GM23338 (cell line): ENCODE measurements around the gene SLC12A5. TPM values are rescaled to one million over a fixed set of nuclear protein-coding genes. Genes with fewer than 3 reads are reported as not detected.
A peak's percentile ranks its signal among the peaks of the same experiment; 100 is the strongest.

Source experiments
- ATAC-seq: fragments of 200-7000 bp; cut with Tn5 transposase; 3 replicates; pipeline ENCODE4 v1.9.1; 2020
- DNase-seq: peaks from one replicate; pipeline ENCODE4 v3.0.0-alpha.2; 2015; ENCODE audit warnings: low spot score
- H2AFZ ChIP-seq: fragments of 200-600 bp; sonication (generic); 2 replicates; pipeline ENCODE4 v1.8.0; 2016; ENCODE audit warnings: antibody characterized with exemption, mild to moderate bottlenecking, moderate library complexity
- H3F3A ChIP-seq: fragments of 200-600 bp; sonication (generic); replicated peaks from 2 replicates; pipeline ENCODE4 v1.8.0; 2017; ENCODE audit warnings: antibody characterized with exemption, mixed run types, low read depth
- H3K27ac ChIP-seq: fragments of 200-600 bp; sonication (generic); 2 replicates; pipeline ENCODE4 v1.6.1; 2016; ENCODE audit warnings: low read depth
- H3K27me3 ChIP-seq: fragments of 200-600 bp; sonication (generic); 2 replicates; pipeline ENCODE4 v1.8.0; 2016; ENCODE audit warnings: mild to moderate bottlenecking, mixed run types, moderate library complexity; ENCODE audit not compliant: insufficient read depth
- H3K36me3 ChIP-seq: fragments of 200-600 bp; sonication (generic); 2 replicates; pipeline ENCODE4 v1.8.0; 2016; ENCODE audit warnings: mild to moderate bottlenecking; ENCODE audit not compliant: insufficient read depth
- H3K4me1 ChIP-seq: fragments of 200-600 bp; sonication (generic); 2 replicates; pipeline ENCODE4 v1.8.0; 2016; ENCODE audit warnings: mild to moderate bottlenecking, moderate library complexity; ENCODE audit not compliant: insufficient read depth
- H3K4me2 ChIP-seq: fragments of 200-600 bp; sonication (generic); 2 replicates; pipeline ENCODE4 v1.7.1; 2017; ENCODE audit warnings: mixed run types
- H3K4me3 ChIP-seq: fragments of 200-600 bp; sonication (generic); 2 replicates; pipeline ENCODE4 v1.6.1; 2016; ENCODE audit warnings: mixed run types
- H3K79me2 ChIP-seq: fragments of 200-600 bp; sonication (generic); replicated peaks from 2 replicates; pipeline ENCODE4 v1.8.0; 2017; ENCODE audit warnings: mild to moderate bottlenecking; ENCODE audit not compliant: insufficient read depth
- H3K9me2 ChIP-seq: fragments of 200-600 bp; sonication (generic); 2 replicates; pipeline ENCODE4 v1.8.0; 2017; ENCODE audit not compliant: insufficient read depth
- H4K20me1 ChIP-seq: fragments of 200-600 bp; sonication (generic); replicated peaks from 2 replicates; pipeline ENCODE4 v1.8.0; 2017; ENCODE audit warnings: mild to moderate bottlenecking; ENCODE audit not compliant: insufficient read depth
- H3K27ac Mint-ChIP-seq: 2 replicates; pipeline ENCODE4 v1.8.0; 2020; ENCODE audit warnings: inconsistent platforms, mild to moderate bottlenecking, moderate library complexity, mixed read lengths
- H3K27me3 Mint-ChIP-seq: 3 replicates; pipeline ENCODE4 v1.8.0; 2022; ENCODE audit warnings: low read depth, mild to moderate bottlenecking, moderate library complexity, mixed read lengths, inconsistent platforms; ENCODE audit not compliant: insufficient read depth, poor library complexity
- H3K36me3 Mint-ChIP-seq: 3 replicates; pipeline ENCODE4 v1.8.0; 2021; ENCODE audit warnings: low read depth, mild to moderate bottlenecking, inconsistent platforms, moderate library complexity, mixed read lengths
- H3K4me1 Mint-ChIP-seq: 3 replicates; pipeline ENCODE4 v1.8.0; 2020; ENCODE audit warnings: mild to moderate bottlenecking, inconsistent platforms, mixed read lengths
- H3K4me3 Mint-ChIP-seq: 3 replicates; pipeline ENCODE4 v1.8.0; 2021; ENCODE audit warnings: moderate library complexity, mild to moderate bottlenecking, inconsistent platforms, mixed read lengths
- H3K9me3 Mint-ChIP-seq: 3 replicates; pipeline ENCODE4 v1.8.0; 2020; ENCODE audit warnings: moderate library complexity, mild to moderate bottlenecking, inconsistent platforms, mixed read lengths
- CREB1 ChIP-seq: fragments of 250-450 bp; sonication (Bioruptor Pico); IDR thresholded peaks from 2 replicates; pipeline ENCODE4 v1.5.0; 2020; ENCODE audit warnings: low read depth, mild to moderate bottlenecking, moderate library complexity
- EZH2phosphoT487 ChIP-seq: fragments of 200-600 bp; sonication (generic); IDR thresholded peaks from one replicate; pipeline ENCODE4 v1.8.1; 2018; ENCODE audit warnings: antibody characterized with exemption; ENCODE audit not compliant: unreplicated experiment
- JUNB ChIP-seq: IDR thresholded peaks from one replicate; pipeline ENCODE4 v1.6.1; 2016; ENCODE audit warnings: antibody characterized with exemption; ENCODE audit not compliant: unreplicated experiment
- ZNF331 ChIP-seq: fragments of 250-450 bp; sonication (Bioruptor Pico); IDR thresholded peaks from 2 replicates; pipeline ENCODE4 v1.5.0; 2020; ENCODE audit warnings: low read depth, mild to moderate bottlenecking, moderate library complexity
- polyA plus RNA-seq: library from polyadenylated mRNA; unstranded; fragments of >200 nt; fragmentation: Nextera tagmentation; extraction: Ambion mirVana; gene quantifications from 2 replicates; pipeline ENCODE4 v1.2.1, GENCODE V29; 2016
- total RNA-seq: library from RNA; depleted of rRNA; stranded (reverse); fragments of >200 nt; shearing (Covaris generic); gene quantifications from 2 replicates; pipeline ENCODE4 v1.2.3, GENCODE V29; 2014
- TF ChIP-seq, protein P1 (sequence below): fragments of 250-450 bp; sonication (Bioruptor Pico); IDR thresholded peaks from 2 replicates; pipeline ENCODE4 v1.5.0; 2020; ENCODE audit warnings: mild to moderate bottlenecking, moderate library complexity
- TF ChIP-seq, protein P2 (sequence below): IDR thresholded peaks from one replicate; pipeline ENCODE4 v1.6.1; 2018; ENCODE audit warnings: antibody characterized with exemption; ENCODE audit not compliant: unreplicated experiment

Gene SLC12A5
- total and polyA plus RNA-seq, 2 experiments from 2014 or later, result 3.5 to 8.4 TPM

DNA sequence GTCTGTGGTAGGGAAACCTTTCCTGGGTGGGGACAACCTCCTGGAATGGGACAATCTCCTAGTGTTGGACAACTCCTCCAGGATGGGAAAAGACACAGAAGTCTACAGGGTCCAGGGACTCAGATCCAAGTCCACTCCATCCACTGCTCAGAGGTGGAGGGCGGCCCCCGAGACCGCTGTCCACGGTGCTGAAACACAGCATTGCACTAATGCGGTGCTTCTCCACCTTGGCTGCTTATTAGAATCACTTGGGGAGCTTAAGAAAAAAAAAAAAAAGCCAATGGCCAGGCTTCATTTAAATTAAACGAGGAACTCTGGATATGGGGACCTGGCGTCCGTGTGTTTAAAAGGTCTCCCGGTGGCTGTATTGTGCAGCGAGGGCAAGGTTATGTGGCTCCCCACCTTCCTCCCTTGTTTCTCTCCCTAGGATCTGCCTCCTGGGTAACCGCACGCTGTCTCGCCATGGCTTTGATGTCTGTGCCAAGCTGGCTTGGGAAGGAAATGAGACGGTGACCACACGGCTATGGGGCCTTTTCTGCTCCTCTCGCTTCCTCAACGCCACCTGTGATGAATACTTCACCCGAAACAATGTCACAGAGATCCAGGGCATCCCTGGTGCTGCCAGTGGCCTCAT, 12.0 kb downstream of the SLC12A5 start:
- DNase-seq, result peak; percentile 88

DNA sequence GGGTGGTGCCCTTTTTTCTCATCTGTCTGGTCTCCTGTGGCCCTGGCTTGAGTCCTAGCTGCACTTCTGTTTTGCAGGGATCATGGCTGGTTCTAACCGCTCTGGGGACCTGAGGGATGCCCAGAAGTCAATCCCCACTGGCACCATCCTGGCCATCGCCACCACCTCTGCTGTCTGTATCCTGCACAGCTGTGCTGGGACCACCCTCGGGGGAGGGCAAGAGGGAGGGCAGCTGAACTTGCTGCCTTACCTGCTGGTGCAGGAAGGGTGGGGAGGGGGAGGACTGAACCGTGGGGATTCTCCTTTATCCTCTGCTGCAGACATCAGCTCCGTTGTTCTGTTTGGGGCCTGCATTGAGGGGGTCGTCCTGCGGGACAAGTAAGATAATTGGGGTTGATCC, 14.5 kb downstream of the SLC12A5 start:
- peaks cover 9% of the 10 kb centered on the region for H3K4me1 Mint-ChIP-seq
- no peaks in the 10 kb centered on the region; the same call in 2 of the 3 replicates for H3K36me3 Mint-ChIP-seq
- H3K4me3 ChIP-seq, result no peak overlapping the region
- H3K9me2 ChIP-seq, result no peaks in the 10 kb centered on the region
- no peaks in the 10 kb centered on the region for H3F3A ChIP-seq
- H2AFZ ChIP-seq, result no peak overlapping the region
- DNase-seq, result no peak
- peaks cover 13% of the 10 kb centered on the region for H3K27me3 ChIP-seq
- H3K4me3 Mint-ChIP-seq, result no peak overlapping the region
- H3K4me2 ChIP-seq, result no peak overlapping the region
- no peaks in the 10 kb centered on the region for H3K79me2 ChIP-seq
- H3K9me3 Mint-ChIP-seq, result no peaks in the 10 kb centered on the region
- no peak for ATAC-seq
- H3K4me1 ChIP-seq, result no peaks in the 10 kb centered on the region
- H3K27ac ChIP-seq, result no peak overlapping the region
- H4K20me1 ChIP-seq, result peaks cover 5% of the 10 kb centered on the region; the same call in 1 of the 2 replicates
- TF ChIP-seq CREB1 (CRISPR knock-in tag) (no peak), JUNB (no peak), EZH2phosphoT487 (no peak)
- TF ChIP-seq, protein P1, sequence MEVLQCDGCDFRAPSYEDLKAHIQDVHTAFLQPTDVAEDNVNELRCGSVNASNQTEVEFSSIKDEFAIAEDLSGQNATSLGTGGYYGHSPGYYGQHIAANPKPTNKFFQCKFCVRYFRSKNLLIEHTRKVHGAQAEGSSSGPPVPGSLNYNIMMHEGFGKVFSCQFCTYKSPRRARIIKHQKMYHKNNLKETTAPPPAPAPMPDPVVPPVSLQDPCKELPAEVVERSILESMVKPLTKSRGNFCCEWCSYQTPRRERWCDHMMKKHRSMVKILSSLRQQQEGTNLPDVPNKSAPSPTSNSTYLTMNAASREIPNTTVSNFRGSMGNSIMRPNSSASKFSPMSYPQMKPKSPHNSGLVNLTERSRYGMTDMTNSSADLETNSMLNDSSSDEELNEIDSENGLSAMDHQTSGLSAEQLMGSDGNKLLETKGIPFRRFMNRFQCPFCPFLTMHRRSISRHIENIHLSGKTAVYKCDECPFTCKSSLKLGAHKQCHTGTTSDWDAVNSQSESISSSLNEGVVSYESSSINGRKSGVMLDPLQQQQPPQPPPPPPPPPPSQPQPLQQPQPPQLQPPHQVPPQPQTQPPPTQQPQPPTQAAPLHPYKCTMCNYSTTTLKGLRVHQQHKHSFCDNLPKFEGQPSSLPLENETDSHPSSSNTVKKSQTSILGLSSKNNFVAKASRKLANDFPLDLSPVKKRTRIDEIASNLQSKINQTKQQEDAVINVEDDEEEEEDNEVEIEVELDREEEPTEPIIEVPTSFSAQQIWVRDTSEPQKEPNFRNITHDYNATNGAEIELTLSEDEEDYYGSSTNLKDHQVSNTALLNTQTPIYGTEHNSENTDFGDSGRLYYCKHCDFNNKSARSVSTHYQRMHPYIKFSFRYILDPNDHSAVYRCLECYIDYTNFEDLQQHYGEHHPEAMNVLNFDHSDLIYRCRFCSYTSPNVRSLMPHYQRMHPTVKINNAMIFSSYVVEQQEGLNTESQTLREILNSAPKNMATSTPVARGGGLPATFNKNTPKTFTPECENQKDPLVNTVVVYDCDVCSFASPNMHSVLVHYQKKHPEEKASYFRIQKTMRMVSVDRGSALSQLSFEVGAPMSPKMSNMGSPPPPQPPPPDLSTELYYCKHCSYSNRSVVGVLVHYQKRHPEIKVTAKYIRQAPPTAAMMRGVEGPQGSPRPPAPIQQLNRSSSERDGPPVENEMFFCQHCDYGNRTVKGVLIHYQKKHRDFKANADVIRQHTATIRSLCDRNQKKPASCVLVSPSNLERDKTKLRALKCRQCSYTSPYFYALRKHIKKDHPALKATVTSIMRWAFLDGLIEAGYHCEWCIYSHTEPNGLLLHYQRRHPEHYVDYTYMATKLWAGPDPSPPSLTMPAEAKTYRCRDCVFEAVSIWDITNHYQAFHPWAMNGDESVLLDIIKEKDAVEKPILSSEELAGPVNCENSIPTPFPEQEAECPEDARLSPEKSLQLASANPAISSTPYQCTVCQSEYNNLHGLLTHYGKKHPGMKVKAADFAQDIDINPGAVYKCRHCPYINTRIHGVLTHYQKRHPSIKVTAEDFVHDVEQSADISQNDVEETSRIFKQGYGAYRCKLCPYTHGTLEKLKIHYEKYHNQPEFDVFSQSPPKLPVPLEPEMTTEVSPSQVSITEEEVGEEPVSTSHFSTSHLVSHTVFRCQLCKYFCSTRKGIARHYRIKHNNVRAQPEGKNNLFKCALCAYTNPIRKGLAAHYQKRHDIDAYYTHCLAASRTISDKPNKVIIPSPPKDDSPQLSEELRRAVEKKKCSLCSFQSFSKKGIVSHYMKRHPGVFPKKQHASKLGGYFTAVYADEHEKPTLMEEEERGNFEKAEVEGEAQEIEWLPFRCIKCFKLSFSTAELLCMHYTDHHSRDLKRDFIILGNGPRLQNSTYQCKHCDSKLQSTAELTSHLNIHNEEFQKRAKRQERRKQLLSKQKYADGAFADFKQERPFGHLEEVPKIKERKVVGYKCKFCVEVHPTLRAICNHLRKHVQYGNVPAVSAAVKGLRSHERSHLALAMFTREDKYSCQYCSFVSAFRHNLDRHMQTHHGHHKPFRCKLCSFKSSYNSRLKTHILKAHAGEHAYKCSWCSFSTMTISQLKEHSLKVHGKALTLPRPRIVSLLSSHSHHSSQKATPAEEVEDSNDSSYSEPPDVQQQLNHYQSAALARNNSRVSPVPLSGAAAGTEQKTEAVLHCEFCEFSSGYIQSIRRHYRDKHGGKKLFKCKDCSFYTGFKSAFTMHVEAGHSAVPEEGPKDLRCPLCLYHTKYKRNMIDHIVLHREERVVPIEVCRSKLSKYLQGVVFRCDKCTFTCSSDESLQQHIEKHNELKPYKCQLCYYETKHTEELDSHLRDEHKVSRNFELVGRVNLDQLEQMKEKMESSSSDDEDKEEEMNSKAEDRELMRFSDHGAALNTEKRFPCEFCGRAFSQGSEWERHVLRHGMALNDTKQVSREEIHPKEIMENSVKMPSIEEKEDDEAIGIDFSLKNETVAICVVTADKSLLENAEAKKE (CRISPR knock-in tag), result no peak
- H3K27me3 Mint-ChIP-seq, result peaks cover 18% of the 10 kb centered on the region
- no peak overlapping the region for H3K27ac Mint-ChIP-seq
- no peaks in the 10 kb centered on the region for H3K36me3 ChIP-seq

More for the DNA sequence above, 12.0 kb downstream of the SLC12A5 start:
- Mint-ChIP-seq H3K36me3 (no peaks in the 10 kb centered on the region), H3K27me3 (peaks cover 23% of the 10 kb centered on the region), H3K9me3 (no peaks in the 10 kb centered on the region), H3K4me3 (no peak overlapping the region), H3K4me1 (peaks cover 16% of the 10 kb centered on the region), H3K27ac (no peak overlapping the region)
- peaks cover 5% of the 10 kb centered on the region; the same call in 1 of the 2 replicates for H4K20me1 ChIP-seq
- H3K9me2 ChIP-seq, result no peaks in the 10 kb centered on the region
- H3K27ac ChIP-seq, result no peak overlapping the region
- H3K36me3 ChIP-seq, result no peaks in the 10 kb centered on the region
- peak; percentile 92 for ATAC-seq
- TF ChIP-seq, protein P2, sequence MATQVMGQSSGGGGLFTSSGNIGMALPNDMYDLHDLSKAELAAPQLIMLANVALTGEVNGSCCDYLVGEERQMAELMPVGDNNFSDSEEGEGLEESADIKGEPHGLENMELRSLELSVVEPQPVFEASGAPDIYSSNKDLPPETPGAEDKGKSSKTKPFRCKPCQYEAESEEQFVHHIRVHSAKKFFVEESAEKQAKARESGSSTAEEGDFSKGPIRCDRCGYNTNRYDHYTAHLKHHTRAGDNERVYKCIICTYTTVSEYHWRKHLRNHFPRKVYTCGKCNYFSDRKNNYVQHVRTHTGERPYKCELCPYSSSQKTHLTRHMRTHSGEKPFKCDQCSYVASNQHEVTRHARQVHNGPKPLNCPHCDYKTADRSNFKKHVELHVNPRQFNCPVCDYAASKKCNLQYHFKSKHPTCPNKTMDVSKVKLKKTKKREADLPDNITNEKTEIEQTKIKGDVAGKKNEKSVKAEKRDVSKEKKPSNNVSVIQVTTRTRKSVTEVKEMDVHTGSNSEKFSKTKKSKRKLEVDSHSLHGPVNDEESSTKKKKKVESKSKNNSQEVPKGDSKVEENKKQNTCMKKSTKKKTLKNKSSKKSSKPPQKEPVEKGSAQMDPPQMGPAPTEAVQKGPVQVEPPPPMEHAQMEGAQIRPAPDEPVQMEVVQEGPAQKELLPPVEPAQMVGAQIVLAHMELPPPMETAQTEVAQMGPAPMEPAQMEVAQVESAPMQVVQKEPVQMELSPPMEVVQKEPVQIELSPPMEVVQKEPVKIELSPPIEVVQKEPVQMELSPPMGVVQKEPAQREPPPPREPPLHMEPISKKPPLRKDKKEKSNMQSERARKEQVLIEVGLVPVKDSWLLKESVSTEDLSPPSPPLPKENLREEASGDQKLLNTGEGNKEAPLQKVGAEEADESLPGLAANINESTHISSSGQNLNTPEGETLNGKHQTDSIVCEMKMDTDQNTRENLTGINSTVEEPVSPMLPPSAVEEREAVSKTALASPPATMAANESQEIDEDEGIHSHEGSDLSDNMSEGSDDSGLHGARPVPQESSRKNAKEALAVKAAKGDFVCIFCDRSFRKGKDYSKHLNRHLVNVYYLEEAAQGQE, result peak; percentile 89
- no peak for TF ChIP-seq ZNF331 (CRISPR knock-in tag)
- no peak overlapping the region for H2AFZ ChIP-seq
- H3F3A ChIP-seq, result no peaks in the 10 kb centered on the region
- no peak overlapping the region for H3K4me2 ChIP-seq
- H3K27me3 ChIP-seq, result peaks cover 21% of the 10 kb centered on the region
- no peaks in the 10 kb centered on the region for H3K79me2 ChIP-seq
- no peak overlapping the region for H3K4me3 ChIP-seq
- peaks cover 12% of the 10 kb centered on the region for H3K4me1 ChIP-seq
